Mononuclear cell (primary cell): Measurements from ENCODE around the gene CCR2. TPM values are rescaled to one million over a fixed set of nuclear protein-coding genes. Genes with fewer than 3 reads are reported as not detected.
A peak's percentile ranks its signal among the peaks of the same experiment; 100 is the strongest.

Source experiments
- H3K27me3 ChIP-seq: 2 replicates; pipeline ENCODE4 v1.6.0; 2011; ENCODE audit warnings: low read length, control low read depth; ENCODE audit not compliant: insufficient read depth
- H3K4me1 ChIP-seq: 2 replicates; pipeline ENCODE4 v1.5.1; 2011; ENCODE audit warnings: mild to moderate bottlenecking, low read length, control low read depth; ENCODE audit not compliant: insufficient read depth
- H3K4me3 ChIP-seq: 2 replicates; pipeline ENCODE4 v1.5.1; 2011; ENCODE audit warnings: mild to moderate bottlenecking, low read length, moderate library complexity
- H3K9me3 ChIP-seq: 2 replicates; pipeline ENCODE4 v1.5.1; 2011; ENCODE audit warnings: low read depth, mild to moderate bottlenecking, control low read depth, low read length
- total RNA-seq: library from RNA; depleted of rRNA; stranded (reverse); fragments of >200 nt; gene quantifications from one replicate; pipeline ENCODE4 v1.2.3, GENCODE V29; 2012

The CCR2 gene
- total RNA-seq, 1 donor: 6.9 TPM

GRCh38 chr3:46365737-46366524 is 12.0 kb downstream of the CCR2 start:
- no peaks in the 10 kb centered on the region for H3K9me3 ChIP-seq
- no peak overlapping the region for H3K4me3 ChIP-seq
- peaks cover 69% of the 10 kb centered on the region for H3K4me1 ChIP-seq
- H3K27me3 ChIP-seq: no peaks in the 10 kb centered on the region

DNA sequence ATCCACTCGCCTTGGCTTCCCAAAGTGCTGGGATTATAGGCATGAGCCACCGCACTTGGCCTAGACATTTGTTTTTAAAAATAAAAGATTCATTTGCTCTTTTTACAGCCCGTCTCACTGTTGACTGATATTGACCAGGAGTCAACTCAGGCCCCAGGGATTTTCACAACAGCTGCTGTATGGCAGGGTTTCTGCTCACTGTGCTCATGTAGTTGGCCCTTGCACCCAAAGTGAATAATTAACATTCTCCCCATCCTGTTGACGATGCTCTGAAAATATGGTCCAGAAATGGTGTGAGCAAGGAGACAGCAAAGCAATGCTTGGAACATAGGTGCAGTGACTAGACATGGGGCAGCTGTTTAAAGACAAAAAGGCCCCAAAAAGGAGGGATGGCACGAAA is 13.9 kb downstream of the CCR2 start:
- Histone ChIP-seq H3K9me3 (no peaks in the 10 kb centered on the region), H3K27me3 (no peaks in the 10 kb centered on the region), H3K4me3 (no peak overlapping the region), H3K4me1 (peaks cover 63% of the 10 kb centered on the region)

- Histone ChIP-seq H3K9me3 (no peaks in the 10 kb centered on the region), H3K4me1 (peaks cover 62% of the 10 kb centered on the region), H3K27me3 (no peaks in the 10 kb centered on the region), H3K4me3 (no peak overlapping the region)
Measured at GRCh38 chr3:46368569-46368968, 14.7 kb downstream of the CCR2 start.

DNA sequence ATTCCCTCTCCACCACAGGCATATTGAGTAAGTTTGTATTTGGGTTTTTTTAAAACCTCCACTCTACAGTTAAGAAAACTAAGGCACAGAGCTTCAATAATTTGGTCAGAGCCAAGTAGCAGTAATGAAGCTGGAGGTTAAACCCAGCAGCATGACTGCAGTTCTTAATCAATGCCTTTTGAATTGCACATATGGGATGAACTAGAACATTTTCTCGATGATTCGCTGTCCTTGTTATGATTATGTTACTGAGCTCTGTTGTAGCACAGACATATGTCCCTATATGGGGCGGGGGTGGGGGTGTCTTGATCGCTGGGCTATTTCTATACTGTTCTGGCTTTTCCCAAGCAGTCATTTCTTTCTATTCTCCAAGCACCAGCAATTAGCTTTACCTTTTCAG is 15.2 kb downstream of the CCR2 start:
- H3K4me3 ChIP-seq: no peak overlapping the region
- peaks cover 62% of the 10 kb centered on the region for H3K4me1 ChIP-seq
- no peaks in the 10 kb centered on the region for H3K9me3 ChIP-seq
- H3K27me3 ChIP-seq: no peaks in the 10 kb centered on the region

- Histone ChIP-seq H3K9me3 (no peaks in the 10 kb centered on the region), H3K4me3 (no peak overlapping the region), H3K4me1 (peaks cover 60% of the 10 kb centered on the region)
Measured at GRCh38 chr3:46369675-46370132, 15.8 kb downstream of the CCR2 start.

GRCh38 chr3:46370839-46371518 is 17.1 kb downstream of the CCR2 start, which contains the start of gene CCR5:
Gene CCR5 (plus strand): TSS chr3:46370946. CDS start chr3:46372903, 1,957 bp downstream.
- Histone ChIP-seq H3K9me3 (no peaks in the 10 kb centered on the region), H3K27me3 (no peaks in the 10 kb centered on the region), H3K4me1 (peaks cover 49% of the 10 kb centered on the region), H3K4me3 (peak within 1 kb of the TSS; percentile 25)

More at GRCh38 chr3:46369675-46370132, 15.8 kb downstream of the CCR2 start:
- H3K27me3 ChIP-seq: no peaks in the 10 kb centered on the region

GRCh38 chr3:46371519-46372340 is 17.8 kb downstream of the CCR2 start:
- Histone ChIP-seq H3K27me3 (no peaks in the 10 kb centered on the region), H3K4me3 (peak overlapping the region; percentile 25), H3K4me1 (peaks cover 43% of the 10 kb centered on the region), H3K9me3 (no peaks in the 10 kb centered on the region)

DNA sequence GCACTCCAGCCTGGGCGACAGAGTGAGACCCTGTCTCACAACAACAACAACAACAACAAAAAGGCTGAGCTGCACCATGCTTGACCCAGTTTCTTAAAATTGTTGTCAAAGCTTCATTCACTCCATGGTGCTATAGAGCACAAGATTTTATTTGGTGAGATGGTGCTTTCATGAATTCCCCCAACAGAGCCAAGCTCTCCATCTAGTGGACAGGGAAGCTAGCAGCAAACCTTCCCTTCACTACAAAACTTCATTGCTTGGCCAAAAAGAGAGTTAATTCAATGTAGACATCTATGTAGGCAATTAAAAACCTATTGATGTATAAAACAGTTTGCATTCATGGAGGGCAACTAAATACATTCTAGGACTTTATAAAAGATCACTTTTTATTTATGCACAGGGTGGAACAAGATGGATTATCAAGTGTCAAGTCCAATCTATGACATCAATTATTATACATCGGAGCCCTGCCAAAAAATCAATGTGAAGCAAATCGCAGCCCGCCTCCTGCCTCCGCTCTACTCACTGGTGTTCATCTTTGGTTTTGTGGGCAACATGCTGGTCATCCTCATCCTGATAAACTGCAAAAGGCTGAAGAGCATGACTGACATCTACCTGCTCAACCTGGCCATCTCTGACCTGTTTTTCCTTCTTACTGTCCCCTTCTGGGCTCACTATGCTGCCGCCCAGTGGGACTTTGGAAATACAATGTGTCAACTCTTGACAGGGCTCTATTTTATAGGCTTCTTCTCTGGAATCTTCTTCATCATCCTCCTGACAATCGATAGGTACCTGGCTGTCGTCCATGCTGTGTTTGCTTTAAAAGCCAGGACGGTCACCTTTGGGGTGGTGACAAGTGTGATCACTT is 18.8 kb downstream of the CCR2 start:
- Histone ChIP-seq H3K27me3 (no peaks in the 10 kb centered on the region), H3K9me3 (no peaks in the 10 kb centered on the region), H3K4me3 (no peak overlapping the region), H3K4me1 (peaks cover 42% of the 10 kb centered on the region)

- H3K4me3 ChIP-seq: no peak overlapping the region
Measured at GRCh38 chr3:46374755-46375154, 20.8 kb downstream of the CCR2 start.

DNA sequence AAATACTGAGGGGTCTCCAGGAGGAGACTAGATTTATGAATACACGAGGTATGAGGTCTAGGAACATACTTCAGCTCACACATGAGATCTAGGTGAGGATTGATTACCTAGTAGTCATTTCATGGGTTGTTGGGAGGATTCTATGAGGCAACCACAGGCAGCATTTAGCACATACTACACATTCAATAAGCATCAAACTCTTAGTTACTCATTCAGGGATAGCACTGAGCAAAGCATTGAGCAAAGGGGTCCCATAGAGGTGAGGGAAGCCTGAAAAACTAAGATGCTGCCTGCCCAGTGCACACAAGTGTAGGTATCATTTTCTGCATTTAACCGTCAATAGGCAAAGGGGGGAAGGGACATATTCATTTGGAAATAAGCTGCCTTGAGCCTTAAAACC is 21.3 kb downstream of the CCR2 start:
- Histone ChIP-seq H3K27me3 (no peaks in the 10 kb centered on the region), H3K4me1 (peaks cover 21% of the 10 kb centered on the region), H3K4me3 (no peak overlapping the region), H3K9me3 (no peaks in the 10 kb centered on the region)

More at GRCh38 chr3:46374755-46375154, 20.8 kb downstream of the CCR2 start:
- Histone ChIP-seq H3K9me3 (no peaks in the 10 kb centered on the region), H3K4me1 (peaks cover 21% of the 10 kb centered on the region), H3K27me3 (no peaks in the 10 kb centered on the region)

DNA sequence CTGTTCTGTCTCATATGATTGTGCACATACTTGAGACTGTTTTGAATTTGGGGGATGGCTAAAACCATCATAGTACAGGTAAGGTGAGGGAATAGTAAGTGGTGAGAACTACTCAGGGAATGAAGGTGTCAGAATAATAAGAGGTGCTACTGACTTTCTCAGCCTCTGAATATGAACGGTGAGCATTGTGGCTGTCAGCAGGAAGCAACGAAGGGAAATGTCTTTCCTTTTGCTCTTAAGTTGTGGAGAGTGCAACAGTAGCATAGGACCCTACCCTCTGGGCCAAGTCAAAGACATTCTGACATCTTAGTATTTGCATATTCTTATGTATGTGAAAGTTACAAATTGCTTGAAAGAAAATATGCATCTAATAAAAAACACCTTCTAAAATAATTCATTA is 21.9 kb downstream of the CCR2 start:
- no peaks in the 10 kb centered on the region for H3K27me3 ChIP-seq
- H3K4me1 ChIP-seq: peaks cover 23% of the 10 kb centered on the region
- no peaks in the 10 kb centered on the region for H3K9me3 ChIP-seq
- no peak overlapping the region for H3K4me3 ChIP-seq

DNA sequence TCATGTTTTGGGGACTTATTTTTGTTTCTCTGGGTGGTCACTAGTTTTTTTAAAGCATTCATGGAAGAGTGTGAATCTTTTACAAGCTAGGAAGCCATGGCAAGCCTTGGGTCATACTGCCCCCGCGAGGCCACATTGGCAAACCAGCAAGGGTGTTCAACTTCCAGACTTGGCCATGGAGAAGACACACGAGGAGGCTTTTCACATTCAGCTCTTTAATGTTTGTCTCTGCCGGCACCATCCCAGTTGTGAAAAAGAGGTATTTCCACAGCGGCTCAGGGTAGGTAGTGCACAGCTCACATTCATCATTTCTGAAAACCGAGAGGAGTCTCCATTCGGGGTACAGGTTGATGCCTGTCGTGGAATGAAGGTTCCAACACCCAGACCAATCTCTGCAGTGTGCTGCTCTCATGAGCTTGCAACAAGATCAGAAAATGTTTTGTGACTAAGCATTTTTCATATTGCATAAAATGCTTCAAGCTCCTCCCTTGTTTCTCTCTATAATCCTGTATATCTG is 24.6 kb downstream of the CCR2 start:
- Histone ChIP-seq H3K4me3 (no peak overlapping the region), H3K4me1 (peaks cover 21% of the 10 kb centered on the region), H3K27me3 (no peaks in the 10 kb centered on the region)

DNA sequence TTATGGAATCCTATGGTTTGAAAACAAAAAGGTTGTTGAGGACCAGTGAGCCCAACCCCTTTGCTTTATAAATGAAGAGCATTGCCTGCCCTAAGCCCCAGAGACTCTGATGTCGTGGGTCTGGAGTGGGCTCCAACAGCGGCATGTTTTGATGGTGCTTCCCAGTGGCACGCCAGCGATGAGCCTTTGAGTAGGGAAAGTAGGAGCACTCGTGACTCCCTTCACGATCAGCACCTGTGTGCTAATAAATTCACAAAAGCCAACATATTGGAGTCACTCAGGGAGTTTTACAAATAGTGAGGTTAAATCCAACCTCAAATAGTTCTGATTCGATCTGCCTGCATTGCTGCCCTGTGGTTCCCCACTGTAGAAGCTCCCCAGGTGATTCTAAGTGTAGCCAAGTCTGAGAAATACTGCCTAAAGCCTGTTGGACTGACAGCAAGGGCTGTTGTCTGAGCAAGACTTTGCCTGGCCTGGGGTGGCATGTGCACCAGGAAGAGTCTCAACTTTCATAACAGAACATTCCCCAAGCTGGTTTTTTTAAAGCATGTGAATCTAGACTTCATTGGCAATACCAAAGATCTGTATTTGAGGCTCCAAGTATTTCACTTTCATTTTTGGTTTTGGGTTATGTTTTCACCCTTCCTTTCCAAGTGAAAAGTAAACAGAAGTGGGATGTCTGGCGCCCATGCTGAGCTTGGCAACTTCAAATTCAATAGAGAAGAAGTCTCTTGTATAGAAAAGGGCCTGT is 26.7 kb downstream of the CCR2 start:
- peaks cover 38% of the 10 kb centered on the region for H3K4me1 ChIP-seq
- no peak overlapping the region for H3K4me3 ChIP-seq
- H3K9me3 ChIP-seq: no peaks in the 10 kb centered on the region
- H3K27me3 ChIP-seq: no peaks in the 10 kb centered on the region

More for the DNA sequence above, 24.6 kb downstream of the CCR2 start:
- H3K9me3 ChIP-seq: no peaks in the 10 kb centered on the region
